GM19351 (cell line): Measurements from ENCODE around the gene ASB16.
"Not testable (repeated sequence)": the region's sequence is repeated elsewhere in the genome, so short reads cannot be mapped to it uniquely, and the experiment has no call there.

Source experiments
- ATAC-seq: cut with Tn5 transposase; IDR thresholded peaks from one replicate; pipeline ENCODE4 v1.9.1; 2021; ENCODE audit warnings: mild to moderate bottlenecking, moderate library complexity; ENCODE audit not compliant: unreplicated experiment

ASB16 gene

DNA sequence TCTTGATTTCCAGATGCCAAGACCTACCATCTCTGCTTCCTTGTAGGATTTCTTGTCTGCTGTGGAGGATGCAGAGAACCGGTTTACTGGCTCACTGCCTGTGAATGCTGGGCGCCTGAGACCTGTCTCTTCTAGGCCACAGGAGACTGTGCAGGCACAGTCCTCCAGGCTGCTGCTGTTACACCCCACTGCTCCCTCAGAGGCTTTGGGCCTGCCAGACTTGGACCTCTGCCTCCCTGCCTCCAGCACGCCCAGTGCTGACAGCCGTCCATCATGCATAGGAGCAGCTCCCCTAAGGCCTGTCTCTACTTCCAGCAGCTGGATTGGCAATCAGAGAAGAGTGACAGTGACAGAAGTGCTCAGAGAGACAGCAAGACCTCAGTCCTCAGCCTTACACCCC is 22.7 kb upstream of the ASB16 start:
- ATAC-seq = no peak

DNA sequence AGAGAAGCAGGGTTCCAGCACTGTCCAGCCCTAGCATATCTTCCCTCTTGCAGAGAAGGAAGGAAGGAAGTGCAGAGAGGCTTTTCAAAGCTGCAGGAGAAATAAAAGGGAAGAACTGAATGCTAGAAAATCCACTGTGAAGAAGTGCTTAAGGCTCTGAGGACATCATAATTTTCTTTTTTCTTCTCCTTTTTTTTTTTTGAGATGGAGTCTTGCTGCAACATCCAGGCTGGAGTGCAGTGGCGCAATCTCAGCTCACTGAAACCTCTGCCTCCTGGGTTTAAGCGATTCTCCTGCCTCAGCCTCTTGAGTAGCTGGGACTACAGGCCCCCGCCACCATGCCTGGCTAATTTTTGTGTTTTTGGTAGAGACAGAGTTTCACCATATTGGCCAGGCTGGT is 21.4 kb upstream of the ASB16 start:
- ATAC-seq = not testable (repeated sequence)

DNA sequence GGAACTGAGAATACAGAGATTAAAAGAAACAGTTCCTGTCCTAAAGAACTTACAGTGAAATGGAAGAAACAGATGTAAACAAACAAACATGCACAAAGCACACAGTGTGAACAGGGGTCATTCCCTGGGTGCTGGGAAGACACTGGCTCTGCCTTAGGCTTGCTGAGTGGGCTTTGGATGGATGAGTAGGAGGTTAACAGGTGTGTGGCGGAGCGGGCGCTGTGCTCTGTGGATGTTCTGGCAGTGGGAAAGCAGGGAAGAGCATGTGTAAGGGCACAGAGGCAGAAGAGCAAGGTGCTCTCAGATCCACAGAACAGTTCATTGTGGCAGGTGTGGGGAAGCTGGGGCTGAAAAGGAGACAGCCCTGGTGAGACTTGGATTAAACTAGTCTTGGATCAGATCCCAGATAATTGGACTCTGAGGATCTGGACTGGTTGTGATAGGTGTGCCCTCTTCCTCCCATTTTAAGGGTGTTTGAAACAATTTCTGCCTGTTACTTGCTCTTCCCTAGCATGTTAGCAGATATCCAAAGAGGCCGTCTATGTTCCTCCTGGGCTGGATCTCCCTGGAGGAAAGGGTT is 20.7 kb upstream of the ASB16 start:
- ATAC-seq = no peak

DNA sequence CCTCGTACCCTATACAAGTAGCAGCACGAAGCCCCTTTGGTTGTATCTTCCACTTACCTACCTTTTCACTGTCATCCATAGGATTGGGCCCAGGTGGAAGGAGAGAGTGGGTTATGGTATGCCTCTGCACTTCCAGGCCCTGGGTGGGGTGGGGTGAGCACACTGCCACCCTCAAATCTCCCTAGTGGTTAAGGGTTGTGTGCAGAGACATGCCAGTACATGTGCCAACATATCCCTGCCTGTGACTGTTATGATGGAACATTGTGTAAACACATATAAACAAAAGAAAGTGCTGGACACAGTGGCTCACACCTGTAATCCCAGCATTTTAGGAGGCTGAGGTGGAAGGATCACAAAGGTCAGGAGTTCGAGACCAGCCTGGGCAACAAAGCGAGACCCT is 17.6 kb upstream of the ASB16 start:
- no peak for ATAC-seq

DNA sequence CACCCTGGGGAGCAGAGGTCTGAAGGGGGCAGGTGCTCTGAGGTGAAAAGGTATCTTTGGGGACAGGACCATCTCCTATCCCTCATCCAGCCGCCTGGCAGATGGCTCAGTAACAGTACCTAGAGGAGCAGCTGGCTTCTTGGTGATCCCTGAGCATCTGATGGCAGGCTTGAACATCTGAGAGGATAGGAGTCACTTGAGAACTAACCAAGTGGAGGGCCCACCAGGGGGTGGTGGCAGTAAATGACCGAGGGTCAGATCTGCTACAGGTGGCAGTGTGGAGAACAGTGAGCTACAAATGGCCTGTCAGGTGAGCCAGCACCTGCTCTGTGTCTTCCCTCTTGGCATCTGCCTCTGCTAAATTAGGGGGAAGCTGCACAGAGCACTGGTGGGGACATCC is 15.0 kb upstream of the ASB16 start:
- ATAC-seq = no peak

DNA sequence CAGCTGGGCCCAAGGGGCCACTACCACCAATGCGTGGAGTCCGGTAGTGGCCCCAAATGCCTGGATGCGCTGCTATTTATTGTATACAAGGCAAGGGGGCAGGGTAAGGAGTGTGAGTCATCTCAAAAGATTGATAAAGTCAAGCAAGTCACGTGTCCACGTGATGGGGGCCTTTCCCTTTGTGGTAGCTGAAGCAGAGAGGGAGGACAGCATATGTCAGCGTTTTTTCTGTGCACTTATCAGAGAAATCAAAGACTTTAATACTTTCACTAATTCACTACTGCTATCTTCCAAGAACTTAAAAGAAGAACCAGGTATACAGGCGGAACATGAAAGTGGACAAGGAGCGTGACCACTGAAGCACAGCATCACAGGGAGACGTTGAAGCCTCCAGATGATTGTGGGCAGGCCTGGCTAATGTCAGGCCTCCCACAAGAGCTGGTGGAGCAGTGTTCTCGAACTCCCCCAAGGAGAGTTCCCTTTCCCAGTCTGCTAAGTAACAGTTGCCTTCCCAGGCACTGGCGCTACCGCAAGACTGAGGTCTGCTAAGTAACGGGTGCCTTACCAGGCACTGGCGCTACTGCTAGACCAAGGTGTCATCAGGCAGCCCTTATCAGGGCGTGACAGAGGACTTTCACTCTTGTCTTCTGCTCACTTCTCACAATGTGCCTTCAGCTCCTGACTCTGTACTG is 10.8 kb upstream of the ASB16 start:
- ATAC-seq = no peak

DNA sequence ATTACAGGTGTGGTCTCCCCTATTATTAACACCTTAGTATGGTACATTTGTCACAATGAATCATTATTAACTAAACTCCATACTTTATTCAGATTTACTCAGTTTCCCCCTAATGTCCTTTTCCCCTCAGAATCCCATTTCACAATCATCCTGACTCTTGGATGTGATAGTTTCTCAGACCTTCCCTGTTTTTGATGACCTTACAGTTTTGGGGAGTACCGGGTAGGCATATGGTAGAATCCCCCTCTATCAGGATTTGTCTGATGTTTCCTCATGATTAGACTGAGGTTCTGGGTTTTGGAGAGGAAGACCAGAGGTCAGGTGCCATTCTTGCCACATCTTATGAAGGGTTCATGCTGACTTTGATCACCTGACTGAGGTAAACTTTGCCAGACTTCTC is 6.0 kb upstream of the ASB16 start:
- no peak for ATAC-seq

DNA sequence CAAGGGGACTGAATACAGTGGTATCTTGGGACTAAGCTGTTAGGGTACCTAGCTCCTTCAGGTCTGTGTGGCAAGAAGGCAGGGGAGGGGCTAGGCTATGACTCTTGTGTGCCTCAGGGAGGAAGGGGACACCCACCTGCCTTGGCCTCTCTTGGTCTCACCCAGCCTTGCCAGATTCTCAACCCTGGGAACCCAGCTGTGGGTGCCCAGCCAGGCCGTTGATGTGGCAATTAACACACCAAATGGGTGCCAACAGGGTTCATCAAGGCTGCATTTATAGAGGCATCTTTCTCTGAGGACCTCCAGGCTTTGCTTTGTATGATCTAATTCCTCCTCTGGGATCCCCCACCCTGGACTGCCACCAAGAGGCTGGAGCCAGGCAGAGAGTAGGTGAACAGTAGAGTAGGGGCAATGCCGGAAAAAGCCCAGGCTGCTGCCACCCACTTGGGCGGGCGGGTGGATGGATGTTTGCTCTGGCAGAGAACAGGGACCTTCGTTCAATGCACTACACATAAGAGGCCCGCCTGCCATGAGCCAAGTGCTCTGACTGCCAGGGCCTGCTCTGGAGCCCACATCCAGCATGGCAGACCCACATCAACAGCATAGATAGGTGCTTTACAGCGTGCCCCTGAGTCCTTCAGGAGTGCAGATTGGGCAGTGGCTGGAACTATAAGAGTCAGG is 3.2 kb upstream of the ASB16 start:
- no peak for ATAC-seq

DNA sequence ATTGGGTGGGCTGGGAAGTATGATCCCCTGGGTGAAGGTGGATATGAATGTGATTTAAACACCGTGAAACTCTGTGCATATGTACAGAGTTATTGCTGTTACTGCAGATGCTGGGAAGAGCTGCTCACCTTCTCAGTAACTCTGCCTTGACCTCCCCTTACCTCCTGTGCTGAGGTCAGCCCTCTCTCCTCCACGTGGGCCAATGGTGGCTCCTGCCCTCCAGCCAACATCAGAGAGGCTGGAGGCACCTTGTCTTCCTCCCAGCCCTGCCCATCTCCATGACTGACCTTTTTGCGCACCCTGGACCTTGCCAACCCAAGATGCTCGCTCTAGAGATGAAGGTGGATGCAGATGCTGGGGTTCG is 387 bp upstream of the ASB16 start:
- ATAC-seq = no peak

DNA sequence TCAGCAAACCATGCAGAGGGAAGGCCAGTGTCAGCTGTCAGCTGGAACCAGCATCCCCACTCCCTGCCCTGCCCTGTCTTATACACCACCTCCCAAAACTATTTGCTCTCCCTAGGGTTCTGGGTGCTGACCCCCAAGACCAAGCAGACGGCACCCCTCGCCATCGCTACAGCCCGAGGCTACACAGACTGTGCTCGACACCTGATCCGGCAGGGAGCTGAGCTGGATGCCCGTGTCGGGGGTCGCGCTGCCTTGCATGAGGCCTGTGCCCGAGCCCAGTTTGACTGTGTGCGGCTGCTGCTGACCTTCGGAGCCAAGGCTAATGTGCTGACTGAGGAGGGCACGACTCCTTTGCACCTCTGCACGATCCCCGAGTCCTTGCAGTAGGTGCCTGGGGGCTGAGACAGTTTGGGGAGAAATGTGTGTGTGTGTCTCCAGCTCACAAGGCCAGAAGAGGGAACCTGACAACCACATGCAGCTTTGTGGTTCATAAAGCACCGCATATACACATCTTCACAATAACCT is 1.5 kb downstream of the ASB16 start:
- no peak for ATAC-seq

DNA sequence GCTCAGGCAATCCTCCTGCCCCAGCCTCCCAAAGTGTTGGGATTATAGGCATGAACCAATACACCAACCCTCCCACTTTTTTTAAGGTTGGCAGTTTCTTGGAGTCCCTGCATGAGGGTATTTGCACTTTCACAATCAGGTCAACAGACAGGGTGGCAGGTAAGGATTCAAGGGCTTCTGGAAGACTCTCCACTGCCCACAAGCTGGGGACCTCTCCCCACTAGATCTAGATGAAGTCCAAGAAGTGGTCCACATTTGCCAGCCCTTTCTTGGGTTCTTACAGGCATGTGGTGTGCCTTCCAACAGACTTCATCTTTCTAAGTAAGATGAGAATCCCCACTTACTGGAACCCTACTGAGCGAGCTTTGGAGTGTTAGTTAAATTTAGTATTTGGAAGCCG is 3.9 kb downstream of the ASB16 start:
- no peak for ATAC-seq

DNA sequence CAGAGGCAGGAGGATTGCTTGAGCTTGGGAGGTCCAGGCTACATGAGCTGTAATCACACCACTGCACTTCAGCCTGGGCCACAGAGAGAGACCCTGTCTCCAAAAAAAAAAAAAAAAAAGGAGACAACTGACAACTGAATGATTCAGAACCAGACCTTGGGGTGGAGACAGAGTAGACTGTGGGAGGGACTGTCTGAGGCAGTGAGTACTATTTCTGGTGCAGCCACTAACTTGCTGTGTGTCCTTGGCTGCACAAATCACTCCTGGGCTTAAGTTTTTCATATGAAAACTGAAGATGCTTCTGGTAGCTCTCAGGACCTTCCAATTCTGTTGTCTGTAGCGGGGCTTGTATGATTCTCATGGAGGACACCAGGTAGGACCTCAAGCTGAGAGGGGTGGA is 5.8 kb downstream of the ASB16 start:
- no peak for ATAC-seq

DNA sequence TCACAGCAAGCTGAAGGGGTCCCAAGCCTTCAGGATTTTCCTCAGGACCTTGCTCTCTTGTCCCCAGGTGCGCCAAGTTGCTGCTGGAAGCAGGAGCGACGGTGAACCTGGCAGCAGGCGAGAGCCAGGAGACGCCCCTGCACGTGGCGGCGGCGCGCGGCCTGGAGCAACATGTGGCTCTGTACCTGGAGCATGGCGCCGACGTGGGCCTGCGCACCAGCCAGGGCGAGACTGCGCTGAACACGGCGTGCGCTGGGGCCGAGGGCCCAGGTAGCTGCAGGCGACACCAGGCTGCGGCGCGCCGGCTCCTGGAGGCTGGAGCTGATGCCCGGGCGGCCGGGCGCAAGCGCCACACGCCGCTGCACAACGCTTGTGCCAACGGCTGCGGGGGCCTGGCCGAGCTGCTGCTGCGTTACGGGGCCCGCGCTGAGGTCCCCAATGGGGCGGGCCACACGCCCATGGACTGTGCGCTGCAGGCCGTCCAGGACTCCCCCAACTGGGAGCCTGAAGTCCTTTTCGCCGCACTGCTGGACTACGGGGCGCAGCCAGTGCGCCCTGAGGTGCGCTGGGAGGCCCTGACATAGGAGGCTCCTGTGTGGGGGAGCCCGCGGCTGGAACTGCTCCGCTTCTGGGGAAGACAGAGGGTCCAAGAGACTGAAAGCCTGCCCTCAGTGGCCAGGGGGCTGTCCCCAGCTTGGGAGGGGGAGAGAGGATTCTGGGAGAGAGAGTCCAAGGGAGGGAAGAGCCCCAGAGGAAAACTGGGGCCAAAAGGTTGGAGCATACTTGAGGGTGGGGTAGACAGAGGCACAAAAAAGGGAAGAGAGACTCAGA is 6.4 kb downstream of the ASB16 start:
- no peak for ATAC-seq

DNA sequence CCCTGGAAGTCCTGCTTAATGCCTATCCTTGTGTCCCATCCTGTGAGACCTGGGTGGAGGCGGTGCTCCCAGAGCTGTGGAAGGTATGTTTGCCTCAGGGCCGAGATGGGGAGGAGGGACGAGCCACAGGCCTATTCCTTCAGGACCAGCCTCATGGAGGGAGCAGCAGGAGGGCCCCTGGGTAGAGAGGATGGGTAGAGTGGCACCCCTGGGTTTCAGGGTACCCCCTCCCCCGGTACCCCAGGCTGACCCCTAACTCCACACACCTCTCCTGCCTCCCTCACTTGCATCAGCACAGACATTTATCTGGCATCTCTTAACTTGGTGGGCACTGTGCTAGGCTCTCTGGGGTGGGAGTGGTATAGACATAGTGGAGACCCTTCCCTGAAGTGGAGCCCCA is 7.1 kb downstream of the ASB16 start:
- no peak for ATAC-seq

DNA sequence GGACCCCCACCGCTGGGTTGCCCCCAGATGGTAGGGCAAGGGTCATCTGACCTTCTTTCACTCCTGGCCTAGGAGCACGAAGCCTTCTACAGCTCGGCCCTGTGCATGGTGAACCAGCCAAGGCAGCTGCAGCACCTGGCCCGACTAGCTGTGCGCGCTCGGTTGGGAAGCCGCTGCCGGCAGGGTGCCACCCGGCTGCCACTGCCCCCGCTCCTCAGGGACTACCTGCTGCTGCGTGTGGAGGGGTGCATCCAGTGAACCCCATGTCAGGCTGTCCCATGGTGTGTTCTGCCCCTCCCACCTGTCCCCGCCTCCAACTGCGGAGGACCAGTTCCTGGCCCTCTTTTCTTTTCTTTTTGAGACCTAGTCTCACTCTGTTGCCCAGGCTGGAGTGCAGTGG is 7.6 kb downstream of the ASB16 start:
- ATAC-seq = no peak

DNA sequence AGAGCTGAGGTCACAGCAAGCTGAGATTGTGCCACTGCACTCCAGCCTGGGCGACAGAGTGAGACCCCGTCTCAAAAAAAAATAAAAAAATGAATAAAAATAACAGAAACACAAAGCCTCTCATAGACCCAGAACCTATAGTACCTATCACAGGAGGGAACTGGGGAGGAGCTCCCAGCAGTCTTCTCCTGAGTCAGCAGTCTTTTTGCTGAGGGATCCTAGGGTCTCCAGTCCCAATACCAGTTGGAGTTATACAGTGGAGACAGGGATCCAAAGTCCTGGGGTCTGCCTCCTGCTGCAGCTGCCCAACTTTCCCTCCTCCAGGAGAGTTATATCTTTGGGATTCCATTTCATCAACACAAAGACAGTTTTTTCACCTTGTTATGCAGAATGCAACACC is 12.5 kb downstream of the ASB16 start:
- no peak for ATAC-seq

DNA sequence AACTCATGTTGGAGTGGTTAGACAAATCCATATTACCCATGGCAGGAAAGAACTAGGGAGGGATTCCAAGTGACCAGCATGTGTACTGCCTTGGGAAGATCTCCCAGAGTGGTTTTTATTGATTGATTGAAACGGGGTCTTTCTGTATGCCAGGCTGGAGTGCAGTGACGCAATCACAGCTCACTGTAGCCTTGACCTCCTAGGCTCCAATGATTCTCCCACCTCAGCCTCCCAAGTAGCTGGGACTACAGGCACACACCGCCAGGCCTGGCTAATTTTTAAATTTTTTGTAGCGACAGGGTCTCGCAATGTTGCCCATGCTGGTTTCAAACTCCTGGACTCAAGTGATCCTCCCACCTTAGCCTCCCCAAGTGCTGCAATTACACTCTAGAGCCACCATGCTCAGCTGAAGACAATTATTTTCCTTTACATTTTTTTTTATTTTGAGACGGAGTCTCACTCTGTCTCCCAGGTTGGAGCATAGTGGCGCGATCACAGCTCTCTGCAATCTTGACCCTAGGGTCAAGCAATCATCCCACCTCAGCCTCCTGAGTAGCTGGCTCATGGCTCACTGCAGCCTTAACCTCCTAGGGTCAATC is 13.8 kb downstream of the ASB16 start:
- no peak for ATAC-seq

DNA sequence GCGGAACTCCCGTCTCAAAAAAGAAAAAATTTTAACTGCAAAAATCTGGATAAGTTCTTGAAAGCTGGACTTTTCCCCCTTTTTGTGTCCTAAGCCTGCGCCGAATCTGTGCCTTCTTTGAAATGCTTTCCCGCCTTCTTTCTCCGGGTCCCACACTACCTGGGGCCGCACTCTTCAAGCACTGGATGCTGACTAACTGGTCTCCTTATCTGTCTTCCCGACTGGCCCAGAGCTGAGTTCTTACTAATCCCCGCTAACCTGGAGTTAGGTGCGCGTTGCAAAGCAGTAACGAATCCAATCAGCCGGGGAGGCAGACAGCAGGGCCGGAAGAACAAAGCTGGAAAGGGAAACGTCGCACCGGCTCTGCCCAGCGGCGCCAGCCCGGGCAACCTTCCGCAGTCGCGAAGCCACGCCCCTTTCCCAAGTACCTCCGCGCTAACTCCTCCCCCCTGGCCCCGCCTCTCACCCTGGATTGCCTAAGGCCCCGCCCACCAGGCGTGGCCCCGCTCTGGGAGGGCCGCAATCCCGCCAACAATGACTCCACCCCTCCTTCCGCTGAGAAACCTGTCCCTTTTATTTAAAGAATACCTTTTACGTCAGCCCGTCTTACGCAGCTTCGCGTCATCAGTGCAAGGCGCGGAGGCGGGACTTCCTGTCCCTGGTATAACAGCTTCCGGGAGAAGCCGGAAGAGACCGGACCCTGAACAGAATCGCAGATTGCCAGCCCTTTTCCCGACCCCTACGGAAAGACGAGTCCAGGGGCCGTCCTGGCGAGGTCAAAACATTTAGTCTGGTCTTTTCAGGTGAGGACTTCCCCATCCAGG is 16.0 kb downstream of the ASB16 start, which contains the start of gene TMUB2:
Gene TMUB2, plus strand, starts transcription at position 666 of the 824 bp plus-strand sequence. CDS start 737 bp downstream, outside the sequence.
- peak; percentile 85 for ATAC-seq

DNA sequence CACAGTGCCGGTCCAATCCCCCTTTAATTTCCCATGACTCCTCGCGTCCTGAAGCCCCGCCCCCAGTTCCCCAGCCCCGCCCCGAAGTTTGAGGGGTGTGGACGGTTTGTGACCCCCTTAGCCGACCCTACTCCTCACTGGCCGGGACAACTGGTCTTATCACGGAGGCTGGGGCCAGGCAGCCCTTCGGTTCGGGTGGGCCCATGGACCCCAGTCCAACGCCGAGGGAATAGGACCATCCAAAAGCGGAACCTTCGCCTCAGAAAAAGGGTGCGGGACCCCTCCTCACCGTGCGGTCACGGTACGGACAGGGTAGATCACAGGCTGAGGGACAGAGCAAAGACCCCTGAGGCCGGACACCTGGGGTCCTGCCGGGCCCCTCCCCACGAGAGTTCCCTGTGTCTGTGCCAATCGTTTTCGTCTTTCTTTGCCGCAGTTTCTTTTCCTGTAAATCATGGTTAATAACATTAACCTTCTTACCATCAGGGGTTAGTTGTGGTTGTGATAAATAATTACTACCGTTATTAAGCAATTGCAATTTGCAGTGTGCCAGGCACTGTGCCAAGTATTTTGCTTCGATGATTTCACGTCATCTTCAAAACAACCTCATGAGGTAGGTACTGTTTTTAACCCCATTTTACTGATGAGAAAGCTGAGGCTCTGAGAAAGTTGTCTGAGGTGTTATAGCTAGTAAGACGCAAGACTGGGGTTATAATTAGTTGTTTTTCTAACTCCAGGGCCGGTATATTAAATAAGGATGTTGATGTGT is 16.8 kb downstream of the ASB16 start:
- peak; percentile 51 for ATAC-seq
